Sigmoid colon (tissue), 7 donors: ENCODE data around the gene TCF7. TPM values are rescaled to one million over a fixed set of nuclear protein-coding genes. Genes with fewer than 3 reads are reported as not detected.
"Not testable (repeated sequence)": the region's sequence is repeated elsewhere in the genome, so short reads cannot be mapped to it uniquely, and the experiment has no call there.

ENCODE experiments used
- DNase-seq: peaks from one replicate; pipeline ENCODE4 v3.0.0-alpha.2; 2019
- H3K27ac ChIP-seq, 4 donors: fragments of 200-600 bp; sonication (generic); one replicate each; pipeline ENCODE4 v1.5.1; 2016 to 2019; ENCODE audit warnings: mild to moderate bottlenecking in 1 of 4
- H3K27me3 ChIP-seq, 3 donors: fragments of 200-600 bp; sonication (generic); one replicate each; pipeline ENCODE4 v1.5.1; 2019; ENCODE audit warnings: mild to moderate bottlenecking in 1 of 3
- H3K36me3 ChIP-seq, 4 donors: fragments of 200-600 bp; sonication (generic); one replicate each; pipeline ENCODE4 v1.5.1; 2016 to 2019
- H3K4me1 ChIP-seq, 4 donors: fragments of 200-600 bp; sonication (generic); one replicate each; pipeline ENCODE4 v1.5.1; 2017 to 2019
- H3K4me3 ChIP-seq, 4 donors: fragments of 200-600 bp; sonication (generic); one replicate each; pipeline ENCODE4 v1.5.1; 2017 to 2019; ENCODE audit warnings: mild to moderate bottlenecking in 2 of 4, moderate library complexity in 1 of 4
- H3K9me3 ChIP-seq, 4 donors: fragments of 200-600 bp in 3 of 4; sonication (generic) in 3 of 4; one replicate each; pipeline versions ENCODE4 v1.5.1 to v1.6.1; 2013 to 2019
- CTCF ChIP-seq, 4 experiments: fragments of 450-650 bp in 3 of 4; fragments of 200-600 bp in 1 of 4; IDR thresholded peaks; one replicate each; pipeline ENCODE4 v1.5.1; 2016 to 2019; ENCODE audit warnings: antibody characterized with exemption in 4 of 4, mild to moderate bottlenecking in 3 of 4, moderate library complexity in 2 of 4
- EP300 ChIP-seq, 4 donors: sonication (generic); formaldehyde crosslinking; IDR thresholded peaks; one replicate each; pipeline ENCODE4 v1.6.1; 2017; ENCODE audit warnings: antibody characterized with exemption in 4 of 4
- POLR2A ChIP-seq, 2 donors: fragments of 450-650 bp; IDR thresholded peaks; one replicate each; pipeline ENCODE4 v1.6.1; 2016; ENCODE audit warnings: antibody characterized with exemption in 2 of 2, mild to moderate bottlenecking in 2 of 2, moderate library complexity in 2 of 2
- POLR2AphosphoS5 ChIP-seq, 4 donors: sonication (generic); formaldehyde crosslinking; IDR thresholded peaks; one replicate each; pipeline ENCODE4 v1.6.1; 2017; ENCODE audit warnings: antibody characterized with exemption in 4 of 4
- WGBS, 2 donors: extraction: QIAGEN DNeasy Blood & Tissue Kit; methylation state at CpG; one replicate each; pipeline ENCODE4 v1.1.7; 2013; 5-methylcytosine and 5-hydroxymethylcytosine counted together
- intact Hi-C: fragments of 100-400 bp; cut with DNase I; formaldehyde crosslinking; loops from one replicate; pipeline ENCODE4 v1.15.1; 2023
- polyA plus RNA-seq, 3 donors: library from polyadenylated mRNA; stranded (reverse); fragments of 200-250 nt; gene quantifications; one replicate each; pipeline ENCODE4 v1.2.3, GENCODE V29; 2013
- total RNA-seq, 4 donors: library from RNA; depleted of rRNA; stranded (reverse); fragments of >200 nt; gene quantifications; one replicate each; pipeline ENCODE4 v1.1.0, GENCODE V29; 2016
- donor health status: healthy with polysubstance abuse.
- donor health status: Bipolar disorder and iron deficiency.
- donor health status: healthy.

TCF7 gene
- total and polyA plus RNA-seq, 7 donors, result 0.36 to 38.4 (median 1.5) TPM

GRCh38 chr5:134151723-134152122, 37.2 kb downstream of the TCF7 start:
- H3K36me3 ChIP-seq, result peaks cover 0 to 93% (median 40%) of the 10 kb centered on the region in 4 donors
- 97 to 99% methylated on average over 3 of the region's 3 CpGs for WGBS, 2 donors

GRCh38 chr5:134152173-134152832, 37.8 kb downstream of the TCF7 start:
- DNase-seq, H3K4me3 ChIP-seq, H3K9me3 ChIP-seq, intact Hi-C loops, H3K27ac ChIP-seq, H3K27me3 ChIP-seq: not testable (repeated sequence)
- H3K36me3 ChIP-seq, result peaks cover 0 to 92% (median 44%) of the 10 kb centered on the region in 4 donors
- H3K4me1 ChIP-seq, result peaks cover 0 to 23% (median 19%) of the 10 kb centered on the region in 4 donors
- WGBS, 2 donors, result 93 to 94% methylated on average over 15 of the region's 15 CpGs

More at GRCh38 chr5:134151723-134152122, 37.2 kb downstream of the TCF7 start:
- Histone ChIP-seq H3K4me3 (no peak overlapping the region), H3K9me3 (no peaks in the 10 kb centered on the region), H3K4me1 (peaks cover 0 to 23% (median 19%) of the 10 kb centered on the region in 4 donors), H3K27ac (no peak overlapping the region), H3K27me3 (no peaks in the 10 kb centered on the region)
- TF ChIP-seq EP300 (IDR thresholded peaks at IDR 0.05) (no peak), CTCF (IDR thresholded peaks at IDR 0.05) (no peak), POLR2A (IDR thresholded peaks at IDR 0.05) (no peak), POLR2AphosphoS5 (IDR thresholded peaks at IDR 0.05) (no peak)
- no peak for DNase-seq
- intact Hi-C loops, result no loop called here

GRCh38 chr5:134153241-134153640, 38.8 kb downstream of the TCF7 start:
- Histone ChIP-seq H3K9me3 (no peaks in the 10 kb centered on the region), H3K4me1 (peaks cover 0 to 23% (median 19%) of the 10 kb centered on the region in 4 donors), H3K27ac (no peak overlapping the region), H3K36me3 (peaks cover 9 to 95% (median 51%) of the 10 kb centered on the region in 4 donors), H3K4me3 (no peak overlapping the region), H3K27me3 (no peaks in the 10 kb centered on the region)
- no peak for DNase-seq
- TF ChIP-seq CTCF (IDR thresholded peaks at IDR 0.05), result no peak
- TF ChIP-seq EP300 (IDR thresholded peaks at IDR 0.05), result no peak
- no peak for TF ChIP-seq POLR2A (IDR thresholded peaks at IDR 0.05)
- TF ChIP-seq POLR2AphosphoS5 (IDR thresholded peaks at IDR 0.05), result no peak
- WGBS, 2 donors, result 82 to 98% methylated on average over 3 of the region's 3 CpGs
- intact Hi-C loops, result no loop called here

- Histone ChIP-seq H3K36me3 (peaks cover 13 to 95% (median 55%) of the 10 kb centered on the region in 4 donors), H3K27ac (no peak overlapping the region), H3K4me1 (peaks cover 0 to 23% (median 19%) of the 10 kb centered on the region in 4 donors), H3K4me3 (no peak overlapping the region), H3K27me3 (no peaks in the 10 kb centered on the region), H3K9me3 (no peaks in the 10 kb centered on the region)
- DNase-seq, result no peak
- no peak for TF ChIP-seq POLR2AphosphoS5 (IDR thresholded peaks at IDR 0.05)
- no peak for TF ChIP-seq POLR2A (IDR thresholded peaks at IDR 0.05)
- no peak for TF ChIP-seq CTCF (IDR thresholded peaks at IDR 0.05)
- no peak for TF ChIP-seq EP300 (IDR thresholded peaks at IDR 0.05)
- 94 to 98% methylated on average over 1 of the region's 1 CpG for WGBS, 2 donors
- intact Hi-C loops, result no loop called here
These were observed 39.2 kb downstream of the TCF7 start for GRCh38 chr5:134153657-134154056.

GRCh38 chr5:134161513-134162395, 47.3 kb downstream of the TCF7 start:
- TF ChIP-seq POLR2AphosphoS5 (IDR thresholded peaks at IDR 0.05), result no peak
- TF ChIP-seq EP300 (IDR thresholded peaks at IDR 0.05), result no peak

More at GRCh38 chr5:134161513-134162395, 47.3 kb downstream of the TCF7 start:
- H3K4me1 ChIP-seq, result peaks cover 0 to 4% (median 0%) of the 10 kb centered on the region in 4 donors
- no peak overlapping the region for H3K27ac ChIP-seq
- H3K27me3 ChIP-seq, result no peaks in the 10 kb centered on the region
- H3K36me3 ChIP-seq, result peaks cover 32 to 89% (median 54%) of the 10 kb centered on the region in 4 donors
- intact Hi-C loops, result no loop called here
- WGBS, 2 donors, result 89 to 98% methylated on average over 6 of the region's 6 CpGs
- H3K4me3 ChIP-seq, result no peak overlapping the region
- DNase-seq, result no peak
- H3K9me3 ChIP-seq, result no peaks in the 10 kb centered on the region
